NOMO-1 treated with DMSO at 0.1 percent for 48 hours (cell line): ENCODE data around the gene TBRG4.

Experiments
- DNase-seq: peaks from one replicate; lab custom pipeline; 2025; ENCODE audit not compliant: unreplicated experiment; lab: John Stamatoyannopoulos, UW

Gene TBRG4

GRCh38 chr7:45060295-45060694 is 51.2 kb downstream of the TBRG4 start:
- no peak for DNase-seq

- no peak for DNase-seq
Observed at GRCh38 chr7:45057878-45058277, 53.6 kb downstream of the TBRG4 start.

GRCh38 chr7:45055594-45056219 is 55.8 kb downstream of the TBRG4 start:
- no peak for DNase-seq

- DNase-seq = no peak
Observed at GRCh38 chr7:45055016-45055415, 56.5 kb downstream of the TBRG4 start.

- DNase-seq = no peak
Observed at GRCh38 chr7:45054442-45054841, 57.1 kb downstream of the TBRG4 start.

GRCh38 chr7:45053941-45054340 is 57.6 kb downstream of the TBRG4 start:
- no peak for DNase-seq

- no peak for DNase-seq
Observed at GRCh38 chr7:45053401-45053800, 58.1 kb downstream of the TBRG4 start.

- DNase-seq = no peak
Observed at GRCh38 chr7:45052011-45052410, 59.5 kb downstream of the TBRG4 start.

GRCh38 chr7:45050198-45050597 is 61.3 kb downstream of the TBRG4 start:
- DNase-seq = no peak
